B cell (primary cell): ENCODE data around the gene ICA1.

ENCODE experiments used
- EZH2 ChIP-seq: IDR thresholded peaks from 2 replicates; pipeline ENCODE4 v1.6.1; 2012; ENCODE audit warnings: borderline replicate concordance, low read depth, mild to moderate bottlenecking, moderate library complexity, low read length; ENCODE audit not compliant: insufficient read depth, poor library complexity, severe bottlenecking
- TF ChIP-seq, protein P1 (sequence below): fragments of 200-600 bp; IDR thresholded peaks from one replicate; pipeline ENCODE4 v1.8.0; 2022; ENCODE audit warnings: antibody characterized with exemption, mild to moderate bottlenecking

DNA sequence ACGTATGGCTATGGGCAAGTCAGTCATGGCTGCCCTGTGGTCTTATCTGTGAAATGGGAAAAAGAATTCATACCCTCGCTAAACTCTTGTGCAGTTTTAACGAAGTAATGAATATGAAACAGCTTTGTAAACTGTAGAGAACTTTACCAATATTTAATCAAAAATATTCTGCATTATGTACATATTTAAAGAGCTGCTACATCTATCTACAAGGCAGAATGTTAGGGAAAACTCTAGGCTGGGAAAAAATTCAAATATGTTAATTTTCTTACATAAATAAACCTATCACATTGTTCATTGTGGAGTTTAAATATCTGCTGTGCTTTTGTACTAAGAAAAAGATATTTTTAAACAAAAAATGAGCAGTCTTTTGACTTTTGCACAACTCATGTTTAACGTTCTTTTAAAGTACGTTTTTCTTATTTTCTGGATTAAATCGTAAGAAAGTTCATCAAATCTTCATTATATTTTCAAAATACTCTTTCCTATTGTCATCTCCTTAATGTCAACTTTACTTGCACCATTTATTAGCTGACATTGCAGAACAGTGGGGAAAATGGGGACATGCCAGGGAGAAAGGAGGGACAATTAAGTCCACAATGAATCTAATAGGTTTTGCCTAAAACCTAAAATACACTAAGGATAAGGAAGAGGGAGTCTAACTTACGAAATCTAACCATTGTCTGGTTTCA lies 57.5 kb downstream of the ICA1 start:
- TF ChIP-seq, protein P1, sequence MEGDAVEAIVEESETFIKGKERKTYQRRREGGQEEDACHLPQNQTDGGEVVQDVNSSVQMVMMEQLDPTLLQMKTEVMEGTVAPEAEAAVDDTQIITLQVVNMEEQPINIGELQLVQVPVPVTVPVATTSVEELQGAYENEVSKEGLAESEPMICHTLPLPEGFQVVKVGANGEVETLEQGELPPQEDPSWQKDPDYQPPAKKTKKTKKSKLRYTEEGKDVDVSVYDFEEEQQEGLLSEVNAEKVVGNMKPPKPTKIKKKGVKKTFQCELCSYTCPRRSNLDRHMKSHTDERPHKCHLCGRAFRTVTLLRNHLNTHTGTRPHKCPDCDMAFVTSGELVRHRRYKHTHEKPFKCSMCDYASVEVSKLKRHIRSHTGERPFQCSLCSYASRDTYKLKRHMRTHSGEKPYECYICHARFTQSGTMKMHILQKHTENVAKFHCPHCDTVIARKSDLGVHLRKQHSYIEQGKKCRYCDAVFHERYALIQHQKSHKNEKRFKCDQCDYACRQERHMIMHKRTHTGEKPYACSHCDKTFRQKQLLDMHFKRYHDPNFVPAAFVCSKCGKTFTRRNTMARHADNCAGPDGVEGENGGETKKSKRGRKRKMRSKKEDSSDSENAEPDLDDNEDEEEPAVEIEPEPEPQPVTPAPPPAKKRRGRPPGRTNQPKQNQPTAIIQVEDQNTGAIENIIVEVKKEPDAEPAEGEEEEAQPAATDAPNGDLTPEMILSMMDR: no peak
- no peak for TF ChIP-seq EZH2
